ENCODE results near the gene OR5AP2.

DNA sequence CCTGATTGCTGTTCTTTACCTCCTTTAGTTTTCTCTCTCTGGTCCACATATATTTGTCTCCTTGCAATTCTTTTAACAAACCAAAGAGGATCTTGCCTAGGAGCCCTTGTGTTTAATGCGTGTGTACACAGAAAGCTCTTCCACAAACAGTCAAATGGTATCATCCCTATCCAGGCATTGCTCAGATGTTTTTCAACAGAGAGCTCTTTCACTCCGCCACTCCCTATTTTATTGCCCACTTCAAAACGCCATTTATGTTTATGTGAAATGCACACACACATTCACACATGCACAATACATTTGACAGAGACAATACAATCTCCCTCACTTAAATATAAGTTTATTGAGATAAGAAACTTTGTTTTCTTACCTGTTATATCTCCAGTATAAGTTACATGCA, 4.7 kb downstream of the OR5AP2 start:
- TF ChIP-seq, protein P1, sequence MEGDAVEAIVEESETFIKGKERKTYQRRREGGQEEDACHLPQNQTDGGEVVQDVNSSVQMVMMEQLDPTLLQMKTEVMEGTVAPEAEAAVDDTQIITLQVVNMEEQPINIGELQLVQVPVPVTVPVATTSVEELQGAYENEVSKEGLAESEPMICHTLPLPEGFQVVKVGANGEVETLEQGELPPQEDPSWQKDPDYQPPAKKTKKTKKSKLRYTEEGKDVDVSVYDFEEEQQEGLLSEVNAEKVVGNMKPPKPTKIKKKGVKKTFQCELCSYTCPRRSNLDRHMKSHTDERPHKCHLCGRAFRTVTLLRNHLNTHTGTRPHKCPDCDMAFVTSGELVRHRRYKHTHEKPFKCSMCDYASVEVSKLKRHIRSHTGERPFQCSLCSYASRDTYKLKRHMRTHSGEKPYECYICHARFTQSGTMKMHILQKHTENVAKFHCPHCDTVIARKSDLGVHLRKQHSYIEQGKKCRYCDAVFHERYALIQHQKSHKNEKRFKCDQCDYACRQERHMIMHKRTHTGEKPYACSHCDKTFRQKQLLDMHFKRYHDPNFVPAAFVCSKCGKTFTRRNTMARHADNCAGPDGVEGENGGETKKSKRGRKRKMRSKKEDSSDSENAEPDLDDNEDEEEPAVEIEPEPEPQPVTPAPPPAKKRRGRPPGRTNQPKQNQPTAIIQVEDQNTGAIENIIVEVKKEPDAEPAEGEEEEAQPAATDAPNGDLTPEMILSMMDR (IDR thresholded peaks at IDR 0.05), result no peak
- no peak for TF ChIP-seq POLR2A (IDR thresholded peaks at IDR 0.05)

All from suprapubic skin (tissue), 3 donors.